OCI-LY3 (cell line): ENCODE results near the gene NEIL1.

Experiments
- H2AFZ ChIP-seq: fragments of 200-600, 300-600 bp; shearing (Covaris generic); 2 replicates; pipeline ENCODE4 v1.6.0; 2014; ENCODE audit warnings: antibody characterized with exemption, low read depth, low read length
- H3K27ac ChIP-seq: fragments of 200-600, 300-600 bp; sonication (generic); 2 replicates; pipeline ENCODE4 v1.5.1; 2014; ENCODE audit warnings: mild to moderate bottlenecking, low read length, moderate library complexity, mixed read lengths
- H3K27me3 ChIP-seq: fragments of 200-600, 300-600 bp; sonication (generic); 2 replicates; pipeline ENCODE4 v1.6.1; 2014; ENCODE audit warnings: low read depth, low read length, mixed read lengths
- H3K36me3 ChIP-seq: fragments of 200-600, 300-600 bp; sonication (generic); replicated peaks from 2 replicates; pipeline ENCODE3; 2014; ENCODE audit warnings: low read depth, low read length, mixed read lengths
- H3K4me1 ChIP-seq: fragments of 300-600, 200-600 bp; sonication (generic); 2 replicates; pipeline ENCODE4 v1.6.1; 2014; ENCODE audit warnings: low read length, mixed read lengths
- H3K4me2 ChIP-seq: fragments of 200-600, 300-600 bp; sonication (generic); 2 replicates; pipeline ENCODE4 v1.6.1; 2014; ENCODE audit warnings: low read length, mixed read lengths
- H3K4me3 ChIP-seq: fragments of 300-600, 200-600 bp; sonication (generic); 2 replicates; pipeline ENCODE4 v1.5.1; 2014; ENCODE audit warnings: antibody characterized with exemption, mild to moderate bottlenecking, low read length, moderate library complexity
- H3K79me2 ChIP-seq: fragments of 300-600, 200-600 bp; shearing (Covaris generic); 2 replicates; pipeline ENCODE4 v1.6.1; 2014; ENCODE audit warnings: mild to moderate bottlenecking, low read length, mixed read lengths
- H3K9ac ChIP-seq: fragments of 300-600, 200-600 bp; shearing (Covaris generic); 2 replicates; pipeline ENCODE4 v1.6.0; 2014; ENCODE audit warnings: mild to moderate bottlenecking, low read length, moderate library complexity
- H3K9me3 ChIP-seq: fragments of 200-600, 300-600 bp; shearing (Covaris generic); 2 replicates; pipeline ENCODE4 v1.6.1; 2014; ENCODE audit warnings: low read length, mixed read lengths; ENCODE audit not compliant: insufficient read depth
- H4K20me1 ChIP-seq: fragments of 200-600, 300-600 bp; sonication (generic); 2 replicates; pipeline ENCODE4 v1.6.1; 2016; ENCODE audit warnings: low read length, mixed read lengths; ENCODE audit not compliant: insufficient read depth
- EZH2phosphoT487 ChIP-seq: fragments of 200-600 bp; shearing (Covaris generic); IDR thresholded peaks from 2 replicates; pipeline ENCODE4 v1.6.1; 2018; ENCODE audit warnings: antibody characterized with exemption, mixed run types, low read depth
- TF ChIP-seq, protein P1 (sequence below): fragments of 200-600, 300-600 bp; sonication (generic); IDR thresholded peaks from 2 replicates; pipeline ENCODE4 v1.5.1; 2014; ENCODE audit warnings: antibody characterized with exemption, low read length, low read depth

Gene NEIL1

DNA sequence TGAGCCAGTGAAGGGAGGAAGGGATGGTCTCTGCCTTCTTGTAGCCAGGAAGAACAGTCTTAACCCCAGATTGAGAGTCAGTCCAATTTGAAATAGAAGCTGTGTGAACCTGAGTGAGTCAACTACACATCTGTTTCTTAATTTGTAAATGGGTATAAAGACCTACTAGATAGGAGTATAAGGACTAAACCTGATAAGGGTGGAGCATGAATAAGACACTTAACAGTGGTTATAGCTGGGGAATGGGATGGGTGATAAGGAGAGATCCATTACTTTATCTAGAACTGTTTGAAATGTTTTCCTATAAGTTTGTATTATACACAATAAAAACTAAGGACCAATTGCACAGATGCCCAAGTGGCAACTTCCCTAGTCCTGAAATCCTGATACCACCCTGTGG, 20.2 kb downstream of the NEIL1 start:
- Histone ChIP-seq H3K4me3 (peak overlapping the region; percentile 83; the same call in 1 of the 2 replicates), H2AFZ (no peak overlapping the region), H3K4me1 (peaks cover 16% of the 10 kb centered on the region), H3K36me3 (peaks cover 31% of the 10 kb centered on the region), H3K27me3 (no peaks in the 10 kb centered on the region), H3K4me2 (peak overlapping the region; percentile 92), H3K9ac (no peak overlapping the region; the same call in 1 of the 2 replicates), H3K9me3 (no peaks in the 10 kb centered on the region), H3K27ac (no peak overlapping the region), H3K79me2 (peaks cover 22% of the 10 kb centered on the region), H4K20me1 (no peaks in the 10 kb centered on the region)
- TF ChIP-seq, protein P1, sequence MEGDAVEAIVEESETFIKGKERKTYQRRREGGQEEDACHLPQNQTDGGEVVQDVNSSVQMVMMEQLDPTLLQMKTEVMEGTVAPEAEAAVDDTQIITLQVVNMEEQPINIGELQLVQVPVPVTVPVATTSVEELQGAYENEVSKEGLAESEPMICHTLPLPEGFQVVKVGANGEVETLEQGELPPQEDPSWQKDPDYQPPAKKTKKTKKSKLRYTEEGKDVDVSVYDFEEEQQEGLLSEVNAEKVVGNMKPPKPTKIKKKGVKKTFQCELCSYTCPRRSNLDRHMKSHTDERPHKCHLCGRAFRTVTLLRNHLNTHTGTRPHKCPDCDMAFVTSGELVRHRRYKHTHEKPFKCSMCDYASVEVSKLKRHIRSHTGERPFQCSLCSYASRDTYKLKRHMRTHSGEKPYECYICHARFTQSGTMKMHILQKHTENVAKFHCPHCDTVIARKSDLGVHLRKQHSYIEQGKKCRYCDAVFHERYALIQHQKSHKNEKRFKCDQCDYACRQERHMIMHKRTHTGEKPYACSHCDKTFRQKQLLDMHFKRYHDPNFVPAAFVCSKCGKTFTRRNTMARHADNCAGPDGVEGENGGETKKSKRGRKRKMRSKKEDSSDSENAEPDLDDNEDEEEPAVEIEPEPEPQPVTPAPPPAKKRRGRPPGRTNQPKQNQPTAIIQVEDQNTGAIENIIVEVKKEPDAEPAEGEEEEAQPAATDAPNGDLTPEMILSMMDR: no peak
- TF ChIP-seq EZH2phosphoT487: no peak

DNA sequence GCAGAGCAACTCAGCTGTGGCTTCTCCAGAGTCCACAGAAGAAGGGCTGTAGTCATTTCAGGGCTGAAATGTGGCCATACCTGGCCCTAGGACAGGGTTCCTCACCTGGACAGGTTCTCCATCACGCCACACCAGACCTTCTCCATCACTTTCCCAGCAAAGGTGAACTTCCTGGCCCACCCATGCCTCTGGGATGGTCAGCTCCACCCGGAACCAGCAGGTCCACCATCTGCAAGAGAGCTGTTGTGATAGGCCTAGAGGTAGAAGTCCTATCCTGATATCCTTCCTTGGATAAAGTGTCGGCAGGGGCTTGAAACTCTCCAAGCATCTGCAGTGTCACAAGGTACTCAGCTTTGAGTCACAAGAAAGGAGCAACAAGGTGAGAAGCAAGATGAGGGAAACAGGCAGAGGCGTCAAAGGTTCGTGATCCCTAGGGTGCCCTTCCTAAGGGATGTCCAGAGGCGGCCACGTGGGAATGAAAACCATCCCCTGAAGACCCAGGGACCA, 20.6 kb downstream of the NEIL1 start:
- Histone ChIP-seq H3K4me1 (peaks cover 16% of the 10 kb centered on the region), H2AFZ (0 out of 2 replicates have a peak overlapping the region, but pooled peaks have one; percentile 12), H3K36me3 (peaks cover 31% of the 10 kb centered on the region), H3K4me2 (peak overlapping the region; percentile 92), H3K27ac (no peak overlapping the region), H3K79me2 (peaks cover 22% of the 10 kb centered on the region), H3K9ac (peak overlapping the region; percentile 40; the same call in 1 of the 2 replicates), H3K27me3 (no peaks in the 10 kb centered on the region), H4K20me1 (no peaks in the 10 kb centered on the region), H3K4me3 (peak overlapping the region; percentile 83), H3K9me3 (no peaks in the 10 kb centered on the region)
- TF ChIP-seq EZH2phosphoT487: no peak
- TF ChIP-seq, protein P1: no peak

DNA sequence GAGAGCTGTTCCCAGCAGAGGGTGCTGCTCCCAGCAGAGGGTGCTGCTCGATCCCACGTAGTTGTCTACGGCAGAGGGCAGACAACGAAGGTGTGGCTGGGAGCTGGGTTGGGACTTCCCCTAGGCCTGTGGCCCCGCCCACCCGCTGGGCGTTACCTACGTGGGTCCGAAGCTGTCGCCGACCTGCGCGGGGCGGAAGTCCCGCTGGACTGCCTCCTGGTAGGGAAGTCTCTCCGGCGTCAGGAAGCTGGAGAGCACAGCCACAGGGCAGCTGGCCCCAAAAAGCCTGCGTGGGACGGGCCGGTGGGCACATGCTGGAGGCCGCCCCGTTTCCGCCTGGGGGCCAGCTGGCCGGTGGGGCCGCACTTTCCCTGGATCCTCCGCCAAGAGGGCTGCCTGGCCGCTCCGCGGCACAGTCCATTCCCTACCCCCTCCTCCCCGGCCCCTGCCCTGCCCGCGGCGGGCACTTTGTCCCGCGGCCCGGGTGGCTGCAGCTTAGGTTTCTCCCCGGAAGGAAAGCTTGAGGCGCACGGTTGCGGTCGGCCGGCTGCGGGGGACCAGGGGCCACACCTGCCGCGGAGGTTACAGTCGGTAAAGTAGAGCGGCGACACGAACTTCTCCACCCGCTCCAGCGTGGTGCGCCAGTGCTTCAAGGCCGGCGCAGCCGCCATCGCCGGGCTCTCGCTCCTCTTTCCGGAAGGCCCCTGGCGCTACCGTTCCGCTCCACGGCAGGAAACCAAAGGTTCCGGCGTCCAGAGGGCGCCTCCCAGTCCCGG, 21.3 kb downstream of the NEIL1 start, which contains the start of gene MAN2C1:
MAN2C1 (minus strand) TSS at position 695 of the 776 bp plus-strand sequence; CDS start at position 671, 24 bp downstream.
- TF ChIP-seq EZH2phosphoT487: no peak
- TF ChIP-seq, protein P1: peak; percentile 88
- H4K20me1 ChIP-seq: no peaks in the 10 kb centered on the region
- peaks cover 35% of the 10 kb centered on the region for H3K36me3 ChIP-seq
- peak within 1 kb of the TSS; percentile 92 for H3K4me2 ChIP-seq
- peak within 1 kb of the TSS; percentile 19; the same call in 1 of the 2 replicates for H2AFZ ChIP-seq
- no peaks in the 10 kb centered on the region for H3K9me3 ChIP-seq
- peaks cover 16% of the 10 kb centered on the region for H3K4me1 ChIP-seq
- peak within 1 kb of the TSS; percentile 84 for H3K27ac ChIP-seq
- H3K9ac ChIP-seq: peak within 1 kb of the TSS; percentile 85
- no peaks in the 10 kb centered on the region for H3K27me3 ChIP-seq
- H3K4me3 ChIP-seq: peak within 1 kb of the TSS; percentile 83
- H3K79me2 ChIP-seq: peaks cover 22% of the 10 kb centered on the region

DNA sequence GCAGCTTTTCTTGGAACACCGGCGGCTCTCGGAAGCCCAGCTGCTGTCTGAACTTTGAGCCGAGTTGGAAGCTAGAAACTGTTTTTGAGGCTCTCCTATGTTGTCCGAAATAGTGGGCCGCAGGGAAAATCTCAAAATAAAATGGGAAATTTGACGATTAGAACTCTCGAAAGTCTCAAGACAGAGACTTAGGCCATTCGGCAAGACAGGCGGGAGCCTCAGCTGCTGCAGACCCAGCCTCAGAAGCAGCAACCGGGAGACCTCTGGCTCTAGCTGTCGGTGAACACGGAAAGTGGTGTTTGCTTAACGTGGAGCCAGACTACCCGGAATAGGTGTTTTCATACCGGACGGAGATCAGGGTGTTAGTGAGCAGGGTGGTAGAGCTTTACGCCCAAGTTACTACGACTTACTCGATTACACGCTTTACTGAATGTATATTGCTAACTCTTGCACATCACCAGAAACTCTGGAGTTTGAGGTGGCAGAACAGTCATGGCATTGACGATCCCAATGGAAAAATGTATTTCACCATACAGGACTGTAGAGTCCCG, 21.9 kb downstream of the NEIL1 start:
- peaks cover 41% of the 10 kb centered on the region for H3K36me3 ChIP-seq
- H3K9me3 ChIP-seq: no peaks in the 10 kb centered on the region
- TF ChIP-seq EZH2phosphoT487: no peak
- TF ChIP-seq, protein P1: no peak
- peak overlapping the region; percentile 85 for H3K9ac ChIP-seq
- H3K27me3 ChIP-seq: no peaks in the 10 kb centered on the region
- H3K4me2 ChIP-seq: peak overlapping the region; percentile 92
- H2AFZ ChIP-seq: no peak overlapping the region; the same call in 1 of the 2 replicates
- peak overlapping the region; percentile 84 for H3K27ac ChIP-seq
- peak overlapping the region; percentile 83 for H3K4me3 ChIP-seq
- peaks cover 22% of the 10 kb centered on the region for H3K79me2 ChIP-seq
- H4K20me1 ChIP-seq: no peaks in the 10 kb centered on the region
- H3K4me1 ChIP-seq: peaks cover 16% of the 10 kb centered on the region
